HG02973 (cell line): ENCODE results near the gene PNPLA2.

Experiments used
- ATAC-seq: cut with Tn5 transposase; IDR thresholded peaks from one replicate; pipeline ENCODE4 v1.9.1; 2021; ENCODE audit warnings: moderate library complexity; ENCODE audit not compliant: unreplicated experiment

PNPLA2 gene

GRCh38 chr11:797296-798092 is 21.2 kb upstream of the PNPLA2 start:
- peak; percentile 37 for ATAC-seq

- peak; percentile 40 for ATAC-seq
Observed at GRCh38 chr11:798093-798713, 20.5 kb upstream of the PNPLA2 start, which contains the start of gene SLC25A22. Gene SLC25A22 (minus strand): TSS chr11:798281. CDS start chr11:795006, 3,275 bp downstream.

- no peak for ATAC-seq
Observed at GRCh38 chr11:799641-800316, 18.9 kb upstream of the PNPLA2 start.

- no peak for ATAC-seq
Observed at GRCh38 chr11:800473-800872, 18.2 kb upstream of the PNPLA2 start.

GRCh38 chr11:801097-801780 is 17.5 kb upstream of the PNPLA2 start:
- no peak for ATAC-seq

GRCh38 chr11:802018-802617 is 16.6 kb upstream of the PNPLA2 start:
- no peak for ATAC-seq

GRCh38 chr11:802693-803466 is 15.8 kb upstream of the PNPLA2 start:
- no peak for ATAC-seq

GRCh38 chr11:803467-803742 is 15.3 kb upstream of the PNPLA2 start:
- ATAC-seq: no peak

GRCh38 chr11:803770-804598 is 14.7 kb upstream of the PNPLA2 start:
- ATAC-seq: no peak

GRCh38 chr11:804599-804964 is 14.1 kb upstream of the PNPLA2 start:
- ATAC-seq: no peak

- no peak for ATAC-seq
Observed at GRCh38 chr11:808427-809286, 10.1 kb upstream of the PNPLA2 start.

GRCh38 chr11:809287-810039 is 9.3 kb upstream of the PNPLA2 start, which contains the start of gene RPLP2:
Gene RPLP2 (plus strand): TSS chr11:809967. CDS start chr11:810235, 268 bp downstream.
- ATAC-seq: peak; percentile 70

GRCh38 chr11:810040-810567 is 8.6 kb upstream of the PNPLA2 start:
- ATAC-seq: peak; percentile 13

- ATAC-seq: no peak
Observed at GRCh38 chr11:811446-812245, 7.1 kb upstream of the PNPLA2 start.

GRCh38 chr11:812390-812789 is 6.3 kb upstream of the PNPLA2 start:
- ATAC-seq: no peak

GRCh38 chr11:813072-813455 is 5.7 kb upstream of the PNPLA2 start:
- ATAC-seq: no peak
